ENCODE results near the gene FYCO1. TPM values are rescaled to one million over a fixed set of nuclear protein-coding genes. Genes with fewer than 3 reads are reported as not detected.

FYCO1 gene
- total and polyA plus RNA-seq, 9 of the 15 experiments (the other 6 are each of a cell fraction or from before 2014, with no cell fraction given), result 2.1 to 13.8 (median 7.4) TPM

DNA sequence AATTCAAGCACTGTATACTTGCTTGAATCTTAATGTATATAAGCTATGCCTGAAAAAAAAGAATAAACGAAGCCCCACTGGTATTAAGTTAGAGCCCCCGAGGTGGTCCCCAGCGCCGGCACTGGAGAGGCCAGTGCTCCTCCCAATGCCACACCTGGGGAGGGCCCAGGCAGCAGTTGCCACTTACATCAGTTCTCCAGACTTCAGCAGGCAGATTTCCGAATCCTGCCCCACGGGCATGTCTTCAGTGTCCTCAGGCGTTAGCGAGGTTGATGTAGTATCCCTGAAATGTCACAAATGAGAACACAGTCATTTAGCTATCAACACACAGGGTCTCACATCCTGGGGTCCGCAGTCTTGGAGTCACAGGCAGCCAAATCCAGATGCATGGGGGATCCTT is 59.4 kb downstream of the FYCO1 start:
- POLR2A ChIA-PET, result interaction anchor here (1.3 kb wide), 1 partner anchor 9 kb away, joined by 3 read pairs; no protein-coding TSS in a partner anchor
- H3K36me3 ChIP-seq (ENCODE audit: control insufficient read depth, insufficient read depth, low read length), result peaks cover 76% of the 10 kb centered on the region

More for the DNA sequence above, 59.4 kb downstream of the FYCO1 start:
- Histone ChIP-seq H2AFZ (ENCODE audit: low read depth, low read length) (no peak overlapping the region), H3K4me1 (replicated peaks in 1 of 2; ENCODE audit: control insufficient read depth in 2 of 2, insufficient read depth in 2 of 2, low read length in 2 of 2) (peaks cover 4 to 6% of the 10 kb centered on the region in 2 experiments; a peak in 1 of 5 replicates), H3K27ac (ENCODE audit: extremely low read depth, low read depth, low read length) (no peak overlapping the region), H4K20me1 (replicated peaks; ENCODE audit: control insufficient read depth, insufficient read depth, low read length) (no peaks in the 10 kb centered on the region), H3K27me3 (ENCODE audit: control insufficient read depth in 2 of 2, insufficient read depth in 2 of 2, low read length in 2 of 2) (no peaks in the 10 kb centered on the region), H3K79me2 (ENCODE audit: control insufficient read depth, insufficient read depth, low read length) (no peaks in the 10 kb centered on the region), H3K4me3 (no peak overlapping the region), H3K9me1 (ENCODE audit: control insufficient read depth, insufficient read depth, low read length) (no peaks in the 10 kb centered on the region), H3K4me2 (ENCODE audit: insufficient read depth, low read length) (no peak overlapping the region), H3K9me3 (replicated peaks; ENCODE audit: control insufficient read depth, insufficient read depth, low read depth, low read length) (no peaks in the 10 kb centered on the region), H3K9ac (ENCODE audit: insufficient read depth in 1 of 2, low read depth in 2 of 2, low read length in 2 of 2) (no peak overlapping the region)
- BruUV-seq (replicated peaks), result no TSS peak
- DNase-seq (ENCODE audit: extremely low read depth in 1 of 4, low spot score in 3 of 4), result no peak
- ATAC-seq, result no peak
- intact Hi-C loops (cut with micrococcal nuclease) (loop anchor here (10.0 kb wide), 1 partner anchor 901 kb away; no protein-coding TSS in a partner anchor), in situ Hi-C loops (cut with MboI) (no loop called here)
- CTCF ChIA-PET (ENCODE audit: low intra/inter-chr PET ratio), result interaction anchor here (7.6 kb wide), 1 partner anchor 143 kb away, joined by 123 read pairs; no protein-coding TSS in a partner anchor
- no peak for TF ChIP-seq FOS (IDR thresholded peaks at IDR 0.05; ENCODE audit: extremely low read depth, insufficient read length)
- TF ChIP-seq, protein P1, sequence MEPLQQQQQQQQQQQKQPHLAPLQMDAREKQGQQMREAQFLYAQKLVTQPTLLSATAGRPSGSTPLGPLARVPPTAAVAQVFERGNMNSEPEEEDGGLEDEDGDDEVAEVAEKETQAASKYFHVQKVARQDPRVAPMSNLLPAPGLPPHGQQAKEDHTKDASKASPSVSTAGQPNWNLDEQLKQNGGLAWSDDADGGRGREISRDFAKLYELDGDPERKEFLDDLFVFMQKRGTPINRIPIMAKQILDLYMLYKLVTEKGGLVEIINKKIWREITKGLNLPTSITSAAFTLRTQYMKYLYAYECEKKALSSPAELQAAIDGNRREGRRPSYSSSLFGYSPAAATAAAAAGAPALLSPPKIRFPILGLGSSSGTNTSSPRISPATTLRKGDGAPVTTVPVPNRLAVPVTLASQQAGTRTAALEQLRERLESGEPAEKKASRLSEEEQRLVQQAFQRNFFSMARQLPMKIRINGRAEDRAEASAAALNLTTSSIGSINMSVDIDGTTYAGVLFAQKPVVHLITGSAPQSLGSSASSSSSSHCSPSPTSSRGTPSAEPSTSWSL (CRISPR knock-in tag; IDR thresholded peaks at IDR 0.05; ENCODE audit: borderline replicate concordance), result no peak
- TF ChIP-seq, protein P2, sequence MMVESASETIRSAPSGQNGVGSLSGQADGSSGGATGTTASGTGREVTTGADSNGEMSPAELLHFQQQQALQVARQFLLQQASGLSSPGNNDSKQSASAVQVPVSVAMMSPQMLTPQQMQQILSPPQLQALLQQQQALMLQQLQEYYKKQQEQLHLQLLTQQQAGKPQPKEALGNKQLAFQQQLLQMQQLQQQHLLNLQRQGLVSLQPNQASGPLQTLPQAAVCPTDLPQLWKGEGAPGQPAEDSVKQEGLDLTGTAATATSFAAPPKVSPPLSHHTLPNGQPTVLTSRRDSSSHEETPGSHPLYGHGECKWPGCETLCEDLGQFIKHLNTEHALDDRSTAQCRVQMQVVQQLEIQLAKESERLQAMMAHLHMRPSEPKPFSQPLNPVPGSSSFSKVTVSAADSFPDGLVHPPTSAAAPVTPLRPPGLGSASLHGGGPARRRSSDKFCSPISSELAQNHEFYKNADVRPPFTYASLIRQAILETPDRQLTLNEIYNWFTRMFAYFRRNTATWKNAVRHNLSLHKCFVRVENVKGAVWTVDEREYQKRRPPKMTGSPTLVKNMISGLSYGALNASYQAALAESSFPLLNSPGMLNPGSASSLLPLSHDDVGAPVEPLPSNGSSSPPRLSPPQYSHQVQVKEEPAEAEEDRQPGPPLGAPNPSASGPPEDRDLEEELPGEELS (CRISPR knock-in tag; IDR thresholded peaks at IDR 0.05; ENCODE audit: borderline replicate concordance), result no peak
- no peak for TF ChIP-seq RBM22 (IDR thresholded peaks at IDR 0.05; ENCODE audit: low read depth, low read length, poor library complexity, severe bottlenecking)
- no peak for TF ChIP-seq NRF1 (conservative IDR thresholded peaks at IDR 0.05 in 1 of 2, IDR thresholded peaks at IDR 0.05 in 1 of 2)
- 98% methylated on average over 9 of the region's 9 CpGs for WGBS (ENCODE audit: insufficient coverage, low coverage, missing lambda C conversion rate)
- FAIRE-seq, result no peak

Data from K562 (cell line).